ENCODE measurements around the gene MYO3B. TPM values are rescaled to one million over a fixed set of nuclear protein-coding genes. Genes with fewer than 3 reads are reported as not detected.

The MYO3B gene
- total and polyA plus RNA-seq, 2 donors (not counting 1 experiment from before 2014, with no cell fraction given) = not detected

- no peak for DNase-seq
- 83% methylated on average over 2 of the region's 3 CpGs for WGBS (ENCODE audit: insufficient coverage)
Observed at GRCh38 chr2:170282851-170283250, 104.9 kb downstream of the MYO3B start.

DNA sequence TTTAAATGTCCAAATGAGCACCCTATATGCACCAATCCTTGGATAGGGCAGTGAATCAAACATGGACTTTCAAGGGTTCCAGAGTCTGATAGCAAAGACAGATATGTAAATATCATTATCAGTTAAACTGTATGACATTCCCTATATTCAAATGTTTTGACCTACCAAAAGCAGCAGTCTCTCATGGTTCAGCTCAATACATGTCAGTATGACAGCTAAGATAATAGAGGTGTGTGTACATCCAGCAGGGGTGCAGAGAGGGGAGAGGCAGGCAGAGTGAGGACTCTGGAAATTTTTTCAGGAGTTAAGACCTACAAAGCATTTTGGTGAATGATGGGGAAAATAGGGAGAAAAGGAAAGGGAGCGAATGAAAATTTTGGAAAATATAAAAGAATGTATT lies 106.3 kb downstream of the MYO3B start:
- H3K27ac Mint-ChIP-seq = no peak overlapping the region
- Histone ChIP-seq H3K27me3 (replicated peaks in 1 of 4; ENCODE audit: control extremely low read depth in 1 of 4, control insufficient read depth in 3 of 4, insufficient read depth in 4 of 4, low read length in 3 of 4) (no peaks in the 10 kb centered on the region), H3K4me2 (replicated peaks; ENCODE audit: low read depth, low read length, poor library complexity, severe bottlenecking) (no peak overlapping the region), H4K20me1 (ENCODE audit: control insufficient read depth, insufficient read depth, low read length, poor library complexity, severe bottlenecking) (no peaks in the 10 kb centered on the region), H3K36me3 (replicated peaks in 1 of 2; ENCODE audit: control extremely low read depth in 1 of 2, control insufficient read depth in 1 of 2, extremely low read depth in 1 of 2, insufficient read depth in 2 of 2, low read length in 1 of 2) (no peaks in the 10 kb centered on the region), H3K27ac (ENCODE audit: low read length in 2 of 2) (no peak overlapping the region), H3K9ac (ENCODE audit: low read length) (no peak overlapping the region), H2AFZ (ENCODE audit: insufficient read depth, low read depth, low read length, poor library complexity, severe bottlenecking) (no peak overlapping the region), H3K9me3 (ENCODE audit: control extremely low read depth in 1 of 3, control insufficient read depth in 2 of 3, insufficient read depth in 1 of 3, low read length in 2 of 3) (no peaks in the 10 kb centered on the region), H3K79me2 (ENCODE audit: control insufficient read depth, insufficient read depth, low read length) (no peaks in the 10 kb centered on the region), H3K4me3 (ENCODE audit: control extremely low read depth in 1 of 5, extremely low read depth in 1 of 5, insufficient read depth in 1 of 5, low read depth in 2 of 5, low read length in 4 of 5) (no peak overlapping the region), H3K4me1 (ENCODE audit: control insufficient read depth in 2 of 2, insufficient read depth in 2 of 2, low read length in 2 of 2) (no peaks in the 10 kb centered on the region)
- no peak overlapping the region for H3K4me3 Mint-ChIP-seq
- TF ChIP-seq, protein P1, sequence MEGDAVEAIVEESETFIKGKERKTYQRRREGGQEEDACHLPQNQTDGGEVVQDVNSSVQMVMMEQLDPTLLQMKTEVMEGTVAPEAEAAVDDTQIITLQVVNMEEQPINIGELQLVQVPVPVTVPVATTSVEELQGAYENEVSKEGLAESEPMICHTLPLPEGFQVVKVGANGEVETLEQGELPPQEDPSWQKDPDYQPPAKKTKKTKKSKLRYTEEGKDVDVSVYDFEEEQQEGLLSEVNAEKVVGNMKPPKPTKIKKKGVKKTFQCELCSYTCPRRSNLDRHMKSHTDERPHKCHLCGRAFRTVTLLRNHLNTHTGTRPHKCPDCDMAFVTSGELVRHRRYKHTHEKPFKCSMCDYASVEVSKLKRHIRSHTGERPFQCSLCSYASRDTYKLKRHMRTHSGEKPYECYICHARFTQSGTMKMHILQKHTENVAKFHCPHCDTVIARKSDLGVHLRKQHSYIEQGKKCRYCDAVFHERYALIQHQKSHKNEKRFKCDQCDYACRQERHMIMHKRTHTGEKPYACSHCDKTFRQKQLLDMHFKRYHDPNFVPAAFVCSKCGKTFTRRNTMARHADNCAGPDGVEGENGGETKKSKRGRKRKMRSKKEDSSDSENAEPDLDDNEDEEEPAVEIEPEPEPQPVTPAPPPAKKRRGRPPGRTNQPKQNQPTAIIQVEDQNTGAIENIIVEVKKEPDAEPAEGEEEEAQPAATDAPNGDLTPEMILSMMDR (IDR thresholded peaks at IDR 0.05) = no peak
- no peak for TF ChIP-seq EZH2 (IDR thresholded peaks at IDR 0.05; ENCODE audit: borderline replicate concordance, insufficient read depth, low read depth, low read length, poor library complexity, severe bottlenecking)
- ChIA-PET CTCF (no interaction called here), POLR2A (no interaction called here)
- ATAC-seq (ENCODE audit: low read depth) (no peak), DNase-seq (no peak)
- WGBS (ENCODE audit: insufficient coverage) = no CpG with 5 or more reads among the region's 1 CpG
- intact Hi-C loops (cut with micrococcal nuclease) = no loop called here
- no peaks in the 10 kb centered on the region for H3K4me1 Mint-ChIP-seq
- peaks cover 4% of the 10 kb centered on the region for H3K27me3 Mint-ChIP-seq
- H3K9me3 Mint-ChIP-seq (ENCODE audit: insufficient read depth) = peaks cover 3% of the 10 kb centered on the region

More at GRCh38 chr2:170282851-170283250, 104.9 kb downstream of the MYO3B start:
- Histone ChIP-seq H2AFZ (ENCODE audit: insufficient read depth, low read depth, low read length, poor library complexity, severe bottlenecking) (no peak overlapping the region), H4K20me1 (ENCODE audit: control insufficient read depth, insufficient read depth, low read length, poor library complexity, severe bottlenecking) (no peaks in the 10 kb centered on the region), H3K9ac (ENCODE audit: low read length) (no peak overlapping the region), H3K4me1 (ENCODE audit: control insufficient read depth in 2 of 2, insufficient read depth in 2 of 2, low read length in 2 of 2) (no peaks in the 10 kb centered on the region), H3K9me3 (ENCODE audit: control extremely low read depth in 1 of 3, control insufficient read depth in 2 of 3, insufficient read depth in 1 of 3, low read length in 2 of 3) (no peaks in the 10 kb centered on the region), H3K4me3 (ENCODE audit: control extremely low read depth in 1 of 5, extremely low read depth in 1 of 5, insufficient read depth in 1 of 5, low read depth in 2 of 5, low read length in 4 of 5) (no peak overlapping the region), H3K79me2 (ENCODE audit: control insufficient read depth, insufficient read depth, low read length) (no peaks in the 10 kb centered on the region), H3K27ac (ENCODE audit: low read length in 2 of 2) (no peak overlapping the region), H3K27me3 (replicated peaks in 1 of 4; ENCODE audit: control extremely low read depth in 1 of 4, control insufficient read depth in 3 of 4, insufficient read depth in 4 of 4, low read length in 3 of 4) (no peaks in the 10 kb centered on the region), H3K36me3 (replicated peaks in 1 of 2; ENCODE audit: control extremely low read depth in 1 of 2, control insufficient read depth in 1 of 2, extremely low read depth in 1 of 2, insufficient read depth in 2 of 2, low read length in 1 of 2) (no peaks in the 10 kb centered on the region), H3K4me2 (replicated peaks; ENCODE audit: low read depth, low read length, poor library complexity, severe bottlenecking) (no peak overlapping the region)
- POLR2A ChIA-PET = no interaction called here
- Mint-ChIP-seq H3K27ac (no peak overlapping the region), H3K9me3 (ENCODE audit: insufficient read depth) (peaks cover 3% of the 10 kb centered on the region), H3K27me3 (peaks cover 4% of the 10 kb centered on the region), H3K4me3 (no peak overlapping the region), H3K4me1 (no peaks in the 10 kb centered on the region)
- CTCF ChIA-PET = no interaction called here
- ATAC-seq (ENCODE audit: low read depth) = no peak
- TF ChIP-seq, protein P1 (IDR thresholded peaks at IDR 0.05) = no peak
- TF ChIP-seq EZH2 (IDR thresholded peaks at IDR 0.05; ENCODE audit: borderline replicate concordance, insufficient read depth, low read depth, low read length, poor library complexity, severe bottlenecking) = no peak
- intact Hi-C loops (cut with micrococcal nuclease) = no loop called here

Measured in B cell (primary cell).